ENCODE measurements around the gene COPZ2.

- TF ChIP-seq, protein P1, sequence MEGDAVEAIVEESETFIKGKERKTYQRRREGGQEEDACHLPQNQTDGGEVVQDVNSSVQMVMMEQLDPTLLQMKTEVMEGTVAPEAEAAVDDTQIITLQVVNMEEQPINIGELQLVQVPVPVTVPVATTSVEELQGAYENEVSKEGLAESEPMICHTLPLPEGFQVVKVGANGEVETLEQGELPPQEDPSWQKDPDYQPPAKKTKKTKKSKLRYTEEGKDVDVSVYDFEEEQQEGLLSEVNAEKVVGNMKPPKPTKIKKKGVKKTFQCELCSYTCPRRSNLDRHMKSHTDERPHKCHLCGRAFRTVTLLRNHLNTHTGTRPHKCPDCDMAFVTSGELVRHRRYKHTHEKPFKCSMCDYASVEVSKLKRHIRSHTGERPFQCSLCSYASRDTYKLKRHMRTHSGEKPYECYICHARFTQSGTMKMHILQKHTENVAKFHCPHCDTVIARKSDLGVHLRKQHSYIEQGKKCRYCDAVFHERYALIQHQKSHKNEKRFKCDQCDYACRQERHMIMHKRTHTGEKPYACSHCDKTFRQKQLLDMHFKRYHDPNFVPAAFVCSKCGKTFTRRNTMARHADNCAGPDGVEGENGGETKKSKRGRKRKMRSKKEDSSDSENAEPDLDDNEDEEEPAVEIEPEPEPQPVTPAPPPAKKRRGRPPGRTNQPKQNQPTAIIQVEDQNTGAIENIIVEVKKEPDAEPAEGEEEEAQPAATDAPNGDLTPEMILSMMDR (IDR thresholded peaks at IDR 0.05), result no peak
- no peak for TF ChIP-seq POLR2A (IDR thresholded peaks at IDR 0.05)
These were observed 29.1 kb upstream of the COPZ2 start for GRCh38 chr17:48066656-48067055.
